ENCODE results near the gene IFNGR1.

Gene IFNGR1

DNA sequence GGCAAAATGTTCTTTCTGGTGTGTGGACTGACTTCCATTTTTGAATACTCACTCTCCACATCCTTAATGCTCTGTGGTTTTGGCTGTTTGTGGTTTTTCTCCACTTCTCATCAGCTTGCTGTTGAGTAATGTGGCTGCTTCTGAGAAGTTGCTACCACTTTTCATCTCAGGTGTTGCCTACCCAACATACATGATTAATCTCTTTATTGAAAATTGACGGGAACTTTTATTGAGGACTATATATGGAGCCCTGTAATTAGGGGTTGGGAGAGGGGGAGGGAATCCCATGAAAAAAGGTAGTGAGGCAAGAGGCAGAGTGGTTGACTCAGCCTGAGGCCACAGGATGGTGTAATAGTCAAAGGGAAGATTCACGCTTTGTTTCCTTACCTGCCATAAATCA lies 63.4 kb downstream of the IFNGR1 start:
- no peak overlapping the region for H3K27ac ChIP-seq
- TF ChIP-seq, protein P1, sequence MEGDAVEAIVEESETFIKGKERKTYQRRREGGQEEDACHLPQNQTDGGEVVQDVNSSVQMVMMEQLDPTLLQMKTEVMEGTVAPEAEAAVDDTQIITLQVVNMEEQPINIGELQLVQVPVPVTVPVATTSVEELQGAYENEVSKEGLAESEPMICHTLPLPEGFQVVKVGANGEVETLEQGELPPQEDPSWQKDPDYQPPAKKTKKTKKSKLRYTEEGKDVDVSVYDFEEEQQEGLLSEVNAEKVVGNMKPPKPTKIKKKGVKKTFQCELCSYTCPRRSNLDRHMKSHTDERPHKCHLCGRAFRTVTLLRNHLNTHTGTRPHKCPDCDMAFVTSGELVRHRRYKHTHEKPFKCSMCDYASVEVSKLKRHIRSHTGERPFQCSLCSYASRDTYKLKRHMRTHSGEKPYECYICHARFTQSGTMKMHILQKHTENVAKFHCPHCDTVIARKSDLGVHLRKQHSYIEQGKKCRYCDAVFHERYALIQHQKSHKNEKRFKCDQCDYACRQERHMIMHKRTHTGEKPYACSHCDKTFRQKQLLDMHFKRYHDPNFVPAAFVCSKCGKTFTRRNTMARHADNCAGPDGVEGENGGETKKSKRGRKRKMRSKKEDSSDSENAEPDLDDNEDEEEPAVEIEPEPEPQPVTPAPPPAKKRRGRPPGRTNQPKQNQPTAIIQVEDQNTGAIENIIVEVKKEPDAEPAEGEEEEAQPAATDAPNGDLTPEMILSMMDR (IDR thresholded peaks at IDR 0.05) = no peak
- TF ChIP-seq ZFX (IDR thresholded peaks at IDR 0.05; ENCODE audit: borderline replicate concordance) = no peak

DNA sequence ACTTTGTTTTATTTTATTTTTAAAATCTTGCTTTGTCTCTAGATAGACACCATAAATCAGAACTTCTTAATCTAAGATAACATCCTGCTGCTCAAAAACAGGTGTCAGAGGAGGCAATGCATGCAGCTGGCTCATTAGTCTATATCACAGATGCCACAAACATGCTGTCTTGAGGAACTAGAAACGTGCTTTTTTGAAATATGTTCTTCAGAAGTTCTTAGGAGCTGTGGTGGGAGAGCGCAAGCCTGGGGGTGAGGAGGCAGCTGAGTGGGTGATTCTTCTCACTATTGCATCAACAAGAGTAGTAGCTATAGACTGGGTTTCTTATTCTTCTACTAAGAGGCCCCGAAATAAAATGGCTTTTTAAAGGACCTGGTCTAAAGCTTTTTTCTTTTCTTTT lies 69.1 kb downstream of the IFNGR1 start:
- H3K27ac ChIP-seq = no peak overlapping the region

DNA sequence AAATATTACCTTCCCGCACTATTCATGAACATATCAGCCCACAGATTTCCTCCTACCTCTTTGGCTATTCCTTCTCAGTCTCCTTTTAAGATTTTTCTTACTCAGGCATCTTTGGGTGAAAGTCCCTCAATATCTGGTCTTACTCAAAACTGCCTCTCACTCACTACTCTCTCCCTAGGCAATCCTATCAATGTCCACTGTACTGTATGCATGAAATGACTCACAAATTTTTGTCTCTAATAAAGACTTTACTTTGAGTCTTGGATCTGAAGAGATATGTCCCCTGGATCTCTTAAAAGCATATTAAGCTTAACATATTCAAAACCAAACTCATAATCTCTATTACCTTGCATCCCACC lies 70.2 kb downstream of the IFNGR1 start:
- H3K27ac ChIP-seq = no peak overlapping the region
- no peak for TF ChIP-seq ZFX (IDR thresholded peaks at IDR 0.05; ENCODE audit: borderline replicate concordance)
- TF ChIP-seq, protein P1 (IDR thresholded peaks at IDR 0.05) = no peak

More for the DNA sequence above, 69.1 kb downstream of the IFNGR1 start:
- TF ChIP-seq ZFX (IDR thresholded peaks at IDR 0.05; ENCODE audit: borderline replicate concordance) = no peak
- TF ChIP-seq, protein P1 (IDR thresholded peaks at IDR 0.05) = no peak

DNA sequence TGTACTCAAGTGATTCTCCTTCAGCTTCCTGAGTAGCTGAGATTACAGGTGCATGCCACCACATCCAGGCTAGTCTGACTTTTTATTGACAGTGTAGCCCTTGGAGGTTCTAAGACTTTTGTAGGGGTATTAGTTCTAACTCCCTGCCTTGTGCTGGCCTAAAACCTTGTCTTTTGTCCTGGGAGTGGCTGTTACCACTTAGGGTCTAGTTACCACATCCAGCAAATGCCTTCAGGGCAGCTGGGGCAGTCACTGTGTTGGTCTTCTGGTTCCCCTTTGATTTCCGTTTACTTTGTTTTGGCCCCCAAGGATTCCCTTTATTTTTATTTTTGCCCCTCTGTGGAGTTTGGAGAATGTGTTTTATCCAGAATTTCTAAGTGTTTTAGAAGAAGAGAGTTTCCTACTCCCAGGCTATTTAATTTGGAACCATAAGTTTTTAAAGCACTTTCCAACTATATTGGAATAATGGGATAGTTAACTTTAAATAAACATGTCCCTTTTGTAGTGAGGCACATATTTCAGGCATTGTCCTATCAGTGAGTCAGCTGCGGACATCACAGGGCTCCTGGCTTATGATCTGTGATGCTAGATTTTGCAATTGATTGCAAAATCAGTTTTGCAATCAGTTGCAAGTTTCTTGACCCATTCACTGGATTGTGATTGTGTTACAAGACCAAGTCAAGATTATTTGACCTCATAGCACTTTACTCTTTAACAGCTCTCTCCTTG lies 70.7 kb downstream of the IFNGR1 start:
- TF ChIP-seq, protein P1 (IDR thresholded peaks at IDR 0.05) = no peak
- TF ChIP-seq ZFX (IDR thresholded peaks at IDR 0.05; ENCODE audit: borderline replicate concordance) = no peak
- no peak overlapping the region for H3K27ac ChIP-seq
